ENCODE data around the gene ENDOV. TPM values are rescaled to one million over a fixed set of nuclear protein-coding genes. Genes with fewer than 3 reads are reported as not detected.

The ENDOV gene
- total and polyA plus RNA-seq, 8 donors: 18.8 to 49.9 (median 40.6) TPM

- TF ChIP-seq CTCF (IDR thresholded peaks at IDR 0.05): no peak
- Histone ChIP-seq H3K36me3 (peaks cover 18 to 100% of the 10 kb centered on the region in 2 donors), H3K9me3 (no peaks in the 10 kb centered on the region), H3K27me3 (no peaks in the 10 kb centered on the region), H3K4me3 (no peak overlapping the region), H3K27ac (no peak overlapping the region), H3K4me1 (no peaks in the 10 kb centered on the region)
- DNase-seq (peak in 1 of 4 donors; percentile 49), ATAC-seq (no peak)
- intact Hi-C loops (cut with DNase I): no loop called here
These were observed 37.2 kb upstream of the ENDOV start for GRCh38 chr17:80377798-80378197.

GRCh38 chr17:80379348-80379747 is 35.6 kb upstream of the ENDOV start:
- ATAC-seq: no peak
- H3K4me3 ChIP-seq: no peak overlapping the region

GRCh38 chr17:80380068-80380467 is 34.9 kb upstream of the ENDOV start:
- Histone ChIP-seq H3K27ac (no peak overlapping the region), H3K27me3 (no peaks in the 10 kb centered on the region), H3K36me3 (peaks cover 18 to 100% of the 10 kb centered on the region in 2 donors), H3K9me3 (no peaks in the 10 kb centered on the region), H3K4me3 (no peak overlapping the region), H3K4me1 (no peaks in the 10 kb centered on the region)
- ATAC-seq: no peak
- DNase-seq: no peak
- TF ChIP-seq CTCF (IDR thresholded peaks at IDR 0.05): no peak
- intact Hi-C loops (cut with DNase I): no loop called here

More at GRCh38 chr17:80379348-80379747, 35.6 kb upstream of the ENDOV start:
- Histone ChIP-seq H3K9me3 (no peaks in the 10 kb centered on the region), H3K27ac (no peak overlapping the region), H3K36me3 (peaks cover 18 to 100% of the 10 kb centered on the region in 2 donors), H3K4me1 (no peaks in the 10 kb centered on the region), H3K27me3 (no peaks in the 10 kb centered on the region)
- DNase-seq: no peak
- TF ChIP-seq CTCF (IDR thresholded peaks at IDR 0.05): no peak
- intact Hi-C loops (cut with DNase I): no loop called here

GRCh38 chr17:80380555-80381002 is 34.4 kb upstream of the ENDOV start:
- Histone ChIP-seq H3K4me1 (no peaks in the 10 kb centered on the region), H3K27ac (no peak overlapping the region), H3K9me3 (no peaks in the 10 kb centered on the region), H3K4me3 (no peak overlapping the region), H3K27me3 (no peaks in the 10 kb centered on the region), H3K36me3 (peaks cover 18 to 100% of the 10 kb centered on the region in 2 donors)
- intact Hi-C loops (cut with DNase I): no loop called here
- DNase-seq: peak in 1 of 4 donors; percentile 29
- no peak for TF ChIP-seq CTCF (IDR thresholded peaks at IDR 0.05)
- ATAC-seq: peak; percentile 53

- Histone ChIP-seq H3K4me3 (no peak overlapping the region), H3K27me3 (no peaks in the 10 kb centered on the region), H3K9me3 (no peaks in the 10 kb centered on the region), H3K36me3 (peaks cover 18 to 100% of the 10 kb centered on the region in 2 donors), H3K4me1 (no peaks in the 10 kb centered on the region), H3K27ac (no peak overlapping the region)
- DNase-seq: no peak
- intact Hi-C loops (cut with DNase I): no loop called here
- ATAC-seq: no peak
- no peak for TF ChIP-seq CTCF (IDR thresholded peaks at IDR 0.05)
These were observed 33.5 kb upstream of the ENDOV start for GRCh38 chr17:80381416-80381923.

Measured in left lung (tissue), 10 donors.